GM12873 (cell line): ENCODE measurements around the gene IQGAP1.

Source experiments
- CTCF ChIP-seq: IDR thresholded peaks from 2 replicates; pipeline ENCODE4 v1.5.1; 2012; ENCODE audit warnings: low read depth, mild to moderate bottlenecking, moderate library complexity, low read length, control low read depth; ENCODE audit not compliant: insufficient read depth; ENCODE audit errors: missing control alignments

Gene IQGAP1

DNA sequence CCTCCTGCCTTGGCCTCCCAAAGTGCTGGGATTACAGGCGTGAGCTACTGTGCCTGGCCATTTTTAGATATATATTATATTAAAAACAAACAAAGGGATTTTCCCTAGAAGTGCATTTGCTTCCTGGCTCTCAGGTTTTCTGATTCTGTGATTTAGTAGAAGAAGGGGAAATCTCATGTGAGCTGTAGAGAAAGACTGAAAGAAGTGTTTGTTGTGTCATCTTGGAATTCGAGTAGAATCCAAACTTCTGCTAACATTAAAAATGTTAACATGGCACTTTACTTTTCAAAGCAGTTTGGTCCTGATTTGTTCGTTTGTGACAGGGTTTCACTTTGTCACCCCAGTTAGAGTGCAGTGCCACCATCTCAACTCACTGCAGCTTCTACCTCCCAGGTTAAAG lies 34.9 kb downstream of the IQGAP1 start:
- TF ChIP-seq CTCF, result no peak

DNA sequence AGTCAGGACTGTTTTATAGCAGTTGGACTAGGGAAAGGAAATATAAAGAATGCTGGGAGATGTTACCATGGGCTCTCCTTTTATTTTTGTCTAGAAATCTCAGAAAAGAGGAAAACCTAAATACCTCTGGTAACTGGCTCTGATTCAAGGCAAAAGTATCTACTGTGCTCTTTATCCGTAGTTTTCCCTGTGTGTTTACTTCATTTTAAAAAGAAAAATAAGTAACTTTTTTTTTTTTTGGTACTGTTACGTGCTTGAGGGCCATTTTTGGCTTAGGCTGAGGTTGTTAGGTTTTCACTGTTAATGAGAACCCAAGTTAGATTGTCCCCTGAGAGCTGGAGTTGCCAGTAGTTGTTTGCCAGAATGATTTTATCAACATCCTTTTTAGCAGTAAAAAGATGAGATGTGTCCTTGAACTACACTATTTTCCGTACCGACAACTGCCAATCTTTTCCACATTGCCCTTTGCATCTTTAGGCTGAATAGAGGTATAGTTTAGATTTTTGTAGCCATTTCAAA lies 35.8 kb downstream of the IQGAP1 start:
- no peak for TF ChIP-seq CTCF

DNA sequence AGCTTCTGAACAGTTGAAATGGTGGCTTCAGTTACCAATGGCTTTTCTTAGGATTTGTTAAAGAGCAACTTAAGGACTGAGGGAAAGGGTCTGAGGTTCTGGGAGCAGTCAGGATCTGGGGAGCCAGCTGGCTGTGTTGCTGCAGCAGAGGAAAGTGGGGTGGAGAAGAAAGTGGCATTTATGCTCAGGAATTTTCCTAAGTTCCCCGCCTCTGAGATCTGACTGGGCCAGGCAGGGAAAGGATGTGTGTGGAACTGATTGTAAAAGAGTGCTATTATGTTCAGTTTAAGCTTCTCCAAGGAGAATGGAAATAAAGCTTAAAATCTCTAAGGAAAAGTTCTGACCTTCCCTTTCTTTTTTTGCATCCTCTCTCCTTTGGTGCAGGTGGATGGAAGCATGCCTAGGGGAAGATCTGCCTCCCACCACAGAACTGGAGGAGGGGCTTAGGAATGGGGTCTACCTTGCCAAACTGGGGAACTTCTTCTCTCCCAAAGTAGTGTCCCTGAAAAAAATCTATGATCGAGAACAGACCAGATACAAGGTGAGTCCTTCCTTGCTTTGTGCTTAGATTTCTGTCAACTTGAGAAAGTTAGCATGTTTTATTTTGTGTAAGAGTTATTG lies 37.8 kb downstream of the IQGAP1 start:
- TF ChIP-seq CTCF, result no peak

DNA sequence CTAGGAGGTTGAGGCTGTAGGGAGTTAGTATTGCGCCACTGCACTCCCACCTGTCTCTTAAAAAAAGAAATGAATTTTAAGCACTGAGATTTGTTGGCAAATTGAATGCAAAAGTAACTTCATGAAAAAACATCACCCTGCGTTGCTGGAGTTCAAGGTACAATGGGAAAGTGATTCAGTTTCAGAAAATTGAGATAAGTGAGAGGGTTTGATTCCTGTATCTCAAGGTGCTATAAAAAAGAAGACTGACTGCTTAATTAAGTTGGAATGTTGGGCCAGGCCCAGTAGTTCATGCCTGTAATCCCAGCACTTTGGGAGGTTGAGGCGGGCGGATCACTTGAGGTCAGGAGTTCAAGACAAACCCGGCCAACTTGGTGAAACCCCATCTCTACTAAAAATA lies 39.1 kb downstream of the IQGAP1 start:
- TF ChIP-seq CTCF, result no peak

- TF ChIP-seq CTCF, result no peak
Measured at GRCh38 chr15:90432253-90432652, 44.2 kb downstream of the IQGAP1 start.

DNA sequence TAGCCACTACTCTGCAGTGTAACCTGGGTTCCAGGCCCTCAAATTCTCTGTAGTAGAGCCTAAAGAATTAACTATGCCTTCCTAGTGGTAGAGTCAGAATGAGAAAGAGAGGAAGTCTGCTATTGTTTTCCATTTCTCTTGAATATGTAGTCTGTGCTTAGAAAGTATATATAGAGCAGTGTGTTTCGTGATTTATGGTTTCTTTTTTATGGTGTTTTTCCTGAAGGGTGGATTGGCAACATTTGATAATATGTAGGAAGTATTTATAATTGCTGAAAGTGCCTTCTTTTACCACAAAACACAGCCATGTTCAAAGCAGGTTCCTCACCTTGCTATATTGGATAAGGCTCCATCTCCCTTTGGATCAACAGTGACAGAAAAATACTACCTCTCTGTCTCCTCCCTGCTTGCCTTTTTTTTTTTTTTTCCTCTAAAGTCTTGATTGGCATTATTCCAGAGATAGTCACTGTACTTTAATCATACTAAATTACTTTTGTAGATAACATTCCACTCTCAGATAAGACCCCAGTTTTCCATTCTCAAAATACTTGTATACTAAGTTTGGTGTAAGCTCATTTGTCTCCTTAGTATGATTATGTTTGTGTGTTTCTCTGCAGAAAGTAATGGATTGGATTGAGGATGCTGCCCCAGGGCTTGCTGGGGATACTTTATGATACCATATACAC lies 47.8 kb downstream of the IQGAP1 start:
- no peak for TF ChIP-seq CTCF

- no peak for TF ChIP-seq CTCF
Measured at GRCh38 chr15:90436952-90437351, 48.9 kb downstream of the IQGAP1 start.
